DND-41 (cell line): ENCODE measurements around the gene PCA3.

Experiments used
- CTCF ChIP-seq: IDR thresholded peaks from 2 replicates; pipeline ENCODE4 v1.5.1; 2012; ENCODE audit warnings: borderline replicate concordance, low read length, moderate library complexity, mild to moderate bottlenecking; ENCODE audit not compliant: poor library complexity, severe bottlenecking; ENCODE audit errors: extremely low read depth
- EZH2 ChIP-seq: IDR thresholded peaks from 3 replicates; pipeline ENCODE4 v1.6.1; 2012; ENCODE audit warnings: borderline replicate concordance, low read depth, mild to moderate bottlenecking, moderate library complexity, low read length, inconsistent platforms; ENCODE audit not compliant: severe bottlenecking

GRCh38 chr9:76738402-76738801, 25.8 kb upstream of the PCA3 start:
- TF ChIP-seq CTCF (no peak), EZH2 (no peak)
